ENCODE results near the gene AKAP9. TPM values are rescaled to one million over a fixed set of nuclear protein-coding genes. Genes with fewer than 3 reads are reported as not detected.

The AKAP9 gene
- total RNA-seq, 4 donors from 2014 or later = 32.5 to 125 (median 63.5) TPM

GRCh38 chr7:91913612-91914011 lies 27.1 kb upstream of the AKAP9 start:
- no peaks in the 10 kb centered on the region for H3K9me3 ChIP-seq
- H3K4me1 ChIP-seq = peaks cover 0 to 3% of the 10 kb centered on the region in 2 donors
- no peaks in the 10 kb centered on the region for H3K36me3 ChIP-seq
- no peak for TF ChIP-seq POLR2A (IDR thresholded peaks at IDR 0.05)
- TF ChIP-seq CTCF (IDR thresholded peaks at IDR 0.05) = no peak
- no peak overlapping the region for H3K4me3 ChIP-seq
- no peaks in the 10 kb centered on the region for H3K27me3 ChIP-seq
- intact Hi-C loops (cut with DNase I; ENCODE audit: low total_unique reads) = no loop called here
- no peak for DNase-seq
- H3K27ac ChIP-seq = no peak overlapping the region

- Histone ChIP-seq H3K4me1 (peaks cover 0 to 3% of the 10 kb centered on the region in 2 donors), H3K9me3 (no peaks in the 10 kb centered on the region), H3K4me3 (no peak overlapping the region), H3K36me3 (no peaks in the 10 kb centered on the region), H3K27ac (peak overlapping the region; percentile 53 to 65), H3K27me3 (no peaks in the 10 kb centered on the region)
- no peak for DNase-seq
- intact Hi-C loops (cut with DNase I; ENCODE audit: low total_unique reads) = no loop called here
- TF ChIP-seq CTCF (IDR thresholded peaks at IDR 0.05) = no peak
- TF ChIP-seq POLR2A (IDR thresholded peaks at IDR 0.05) = no peak
These were observed 25.1 kb upstream of the AKAP9 start for GRCh38 chr7:91915401-91916050.

GRCh38 chr7:91916051-91916440 lies 24.6 kb upstream of the AKAP9 start:
- Histone ChIP-seq H3K9me3 (no peaks in the 10 kb centered on the region), H3K27ac (peak overlapping the region; percentile 53 to 65), H3K4me1 (peaks cover 0 to 3% of the 10 kb centered on the region in 2 donors), H3K4me3 (no peak overlapping the region), H3K27me3 (no peaks in the 10 kb centered on the region), H3K36me3 (no peaks in the 10 kb centered on the region)
- intact Hi-C loops (cut with DNase I; ENCODE audit: low total_unique reads) = no loop called here
- no peak for DNase-seq
- TF ChIP-seq CTCF (IDR thresholded peaks at IDR 0.05) (no peak), POLR2A (IDR thresholded peaks at IDR 0.05) (no peak)

GRCh38 chr7:91918356-91918755 lies 22.3 kb upstream of the AKAP9 start:
- no peaks in the 10 kb centered on the region for H3K36me3 ChIP-seq
- peaks cover 0 to 3% of the 10 kb centered on the region in 2 donors for H3K4me1 ChIP-seq
- H3K27ac ChIP-seq = no peak overlapping the region
- no peaks in the 10 kb centered on the region for H3K9me3 ChIP-seq
- no peak for DNase-seq
- H3K27me3 ChIP-seq = no peaks in the 10 kb centered on the region
- H3K4me3 ChIP-seq = no peak overlapping the region
- intact Hi-C loops (cut with DNase I; ENCODE audit: low total_unique reads) = no loop called here
- TF ChIP-seq CTCF (IDR thresholded peaks at IDR 0.05) = no peak
- TF ChIP-seq POLR2A (IDR thresholded peaks at IDR 0.05) = no peak

GRCh38 chr7:91922857-91923256 lies 17.8 kb upstream of the AKAP9 start:
- DNase-seq = no peak
- intact Hi-C loops (cut with DNase I; ENCODE audit: low total_unique reads) = no loop called here

More at GRCh38 chr7:91922857-91923256, 17.8 kb upstream of the AKAP9 start:
- no peaks in the 10 kb centered on the region for H3K9me3 ChIP-seq
- no peak overlapping the region for H3K4me3 ChIP-seq
- no peaks in the 10 kb centered on the region for H3K4me1 ChIP-seq
- H3K27ac ChIP-seq = no peak overlapping the region
- no peaks in the 10 kb centered on the region for H3K36me3 ChIP-seq
- no peaks in the 10 kb centered on the region for H3K27me3 ChIP-seq
- TF ChIP-seq POLR2A (IDR thresholded peaks at IDR 0.05) (no peak), CTCF (IDR thresholded peaks at IDR 0.05) (no peak)

All from uterus (tissue), 4 donors.